AG04449 (cell line): ENCODE results near the gene KCNQ1.

Experiments used
- CTCF ChIA-PET: fragments of 350-600 bp; formaldehyde crosslinking; extraction: SDS; loops from one replicate; lab custom pipeline; 2021; ENCODE audit warnings: antibody characterized with exemption; lab: Yijun Ruan, JAX
- POLR2A ChIA-PET: fragments of 400-600, 350-600 bp; formaldehyde crosslinking; extraction: SDS; loops from one replicate; lab custom pipeline; 2020; ENCODE audit warnings: antibody characterized with exemption, inconsistent platforms; lab: Yijun Ruan, JAX
- DNase-seq: peaks from one replicate; pipeline ENCODE4 v3.0.0-alpha.2; 2010; ENCODE audit warnings: low read depth, low spot score
- H3K4me3 ChIP-seq: 2 replicates; pipeline ENCODE4 v1.5.1; 2011; ENCODE audit warnings: low read depth, mild to moderate bottlenecking, control low read depth, low read length
- TF ChIP-seq, protein P1 (sequence below): IDR thresholded peaks from one replicate; pipeline ENCODE4 v1.5.1; 2011; ENCODE audit warnings: mild to moderate bottlenecking, moderate library complexity, low read length, control low read depth, inconsistent platforms; ENCODE audit not compliant: insufficient read depth; ENCODE audit errors: missing control alignments

KCNQ1 gene

DNA sequence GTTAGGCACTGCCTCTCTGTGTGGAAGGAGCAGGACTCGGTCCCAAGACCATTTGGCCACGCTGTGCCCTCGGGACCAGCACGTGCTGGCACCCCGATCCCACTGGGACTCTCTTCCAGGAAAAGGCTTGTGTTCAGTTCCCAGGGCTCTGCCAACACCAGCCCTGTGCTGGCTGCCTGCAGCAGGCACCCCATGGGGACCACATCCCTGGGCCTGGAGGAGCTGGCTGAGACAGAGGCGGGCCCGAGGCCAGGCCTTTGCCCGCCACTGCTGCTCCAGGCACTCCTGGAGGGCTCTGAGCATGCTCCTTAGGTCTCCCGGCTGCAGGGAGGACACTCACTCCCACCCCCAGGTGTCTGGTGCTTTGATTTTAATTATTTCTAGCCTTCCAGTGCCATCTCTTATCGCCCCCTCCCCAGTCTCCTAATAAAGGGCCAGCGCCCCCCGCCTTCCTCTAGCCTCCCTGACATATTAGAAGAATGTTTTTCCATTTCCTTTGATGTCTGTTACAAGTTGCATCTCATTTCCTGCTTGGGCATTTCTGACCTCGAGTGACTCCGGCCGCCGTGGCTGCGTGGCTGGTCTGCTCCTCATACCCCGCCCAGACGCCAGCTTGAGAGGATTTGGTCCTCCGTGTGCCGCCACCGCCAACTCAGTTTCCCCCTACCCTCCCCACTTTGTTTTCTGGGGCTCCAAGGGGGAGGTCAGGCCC, 426.3 kb downstream of the KCNQ1 start:
- H3K4me3 ChIP-seq, result no peak overlapping the region
- ChIA-PET POLR2A (no interaction called here), CTCF (no interaction called here)
- TF ChIP-seq, protein P1, sequence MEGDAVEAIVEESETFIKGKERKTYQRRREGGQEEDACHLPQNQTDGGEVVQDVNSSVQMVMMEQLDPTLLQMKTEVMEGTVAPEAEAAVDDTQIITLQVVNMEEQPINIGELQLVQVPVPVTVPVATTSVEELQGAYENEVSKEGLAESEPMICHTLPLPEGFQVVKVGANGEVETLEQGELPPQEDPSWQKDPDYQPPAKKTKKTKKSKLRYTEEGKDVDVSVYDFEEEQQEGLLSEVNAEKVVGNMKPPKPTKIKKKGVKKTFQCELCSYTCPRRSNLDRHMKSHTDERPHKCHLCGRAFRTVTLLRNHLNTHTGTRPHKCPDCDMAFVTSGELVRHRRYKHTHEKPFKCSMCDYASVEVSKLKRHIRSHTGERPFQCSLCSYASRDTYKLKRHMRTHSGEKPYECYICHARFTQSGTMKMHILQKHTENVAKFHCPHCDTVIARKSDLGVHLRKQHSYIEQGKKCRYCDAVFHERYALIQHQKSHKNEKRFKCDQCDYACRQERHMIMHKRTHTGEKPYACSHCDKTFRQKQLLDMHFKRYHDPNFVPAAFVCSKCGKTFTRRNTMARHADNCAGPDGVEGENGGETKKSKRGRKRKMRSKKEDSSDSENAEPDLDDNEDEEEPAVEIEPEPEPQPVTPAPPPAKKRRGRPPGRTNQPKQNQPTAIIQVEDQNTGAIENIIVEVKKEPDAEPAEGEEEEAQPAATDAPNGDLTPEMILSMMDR, result no peak
- no peak for DNase-seq

DNA sequence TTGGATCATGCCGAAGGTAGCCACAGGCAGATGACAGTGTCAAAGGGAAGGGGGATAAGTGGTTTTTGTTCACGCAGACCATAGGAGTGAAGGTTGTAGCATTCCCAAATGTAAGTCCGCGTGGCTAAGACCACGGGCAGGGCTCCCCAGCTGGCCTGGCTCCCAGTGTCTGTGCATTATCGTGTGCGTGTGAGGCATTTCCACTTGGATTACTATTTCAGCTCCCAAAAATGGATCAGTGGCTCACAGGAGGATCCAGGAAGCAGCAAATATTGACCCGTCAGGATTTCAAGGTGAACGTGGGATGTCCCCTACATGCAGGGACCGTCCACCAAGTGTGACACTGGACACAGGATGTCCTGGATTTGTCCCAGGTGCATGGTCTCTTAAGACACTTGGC, 430.2 kb downstream of the KCNQ1 start:
- ChIA-PET POLR2A (no interaction called here), CTCF (interaction anchor here (3.3 kb wide), 1 partner anchor 13 kb away, joined by 9 read pairs; no protein-coding TSS in a partner anchor)
- H3K4me3 ChIP-seq, result no peak overlapping the region

DNA sequence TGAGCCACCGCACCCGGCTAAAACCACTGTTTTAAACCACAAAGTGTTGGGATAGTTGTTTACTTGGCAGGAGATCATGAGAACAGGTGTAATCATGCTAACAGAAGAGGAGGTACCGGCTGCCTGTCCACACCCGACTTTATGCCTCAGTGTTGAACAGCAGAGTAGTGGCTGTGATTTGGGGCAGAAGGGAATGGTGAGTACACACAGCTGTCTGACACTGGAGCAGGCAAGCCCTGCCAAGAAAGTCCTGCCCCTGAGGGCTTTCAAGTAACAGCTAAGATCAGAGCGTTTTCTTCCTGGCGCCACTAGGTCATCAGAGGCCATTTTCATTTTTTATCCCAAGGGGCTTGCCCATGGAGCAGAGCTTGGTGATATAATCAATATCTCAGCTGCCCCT, 432.7 kb downstream of the KCNQ1 start:
- ChIA-PET POLR2A (no interaction called here), CTCF (no interaction called here)
- no peak for DNase-seq
- H3K4me3 ChIP-seq, result no peak overlapping the region
- TF ChIP-seq, protein P1, result no peak

More for the DNA sequence above, 430.2 kb downstream of the KCNQ1 start:
- TF ChIP-seq, protein P1, result no peak
- no peak for DNase-seq

DNA sequence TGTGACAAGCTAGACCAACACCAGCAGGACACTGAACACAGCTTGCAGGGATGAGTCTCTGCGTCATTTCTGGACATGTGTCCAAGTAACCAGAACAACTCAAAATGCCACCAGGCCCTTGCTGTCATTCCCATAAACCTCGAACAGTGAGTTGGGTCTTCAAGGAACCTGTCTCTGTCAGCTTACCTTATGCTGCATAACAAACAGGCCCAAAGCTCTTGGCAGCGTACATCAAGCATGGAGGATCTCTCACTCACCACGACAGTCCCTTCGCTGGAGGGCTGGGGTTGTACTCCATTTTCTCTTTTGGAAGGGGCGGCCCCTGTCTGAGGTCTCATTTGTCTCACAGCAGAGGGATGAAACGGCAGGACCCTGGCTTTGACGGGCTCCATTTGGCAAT, 434.0 kb downstream of the KCNQ1 start:
- POLR2A ChIA-PET, result no interaction called here
- TF ChIP-seq, protein P1, result no peak
- DNase-seq, result no peak
- H3K4me3 ChIP-seq, result no peak overlapping the region
- CTCF ChIA-PET, result interaction anchor here (1.4 to 2.4 kb wide), 3 partner anchors 9 to 347 kb away, joined by 4 to 10 read pairs (median 4); no protein-coding TSS in a partner anchor

DNA sequence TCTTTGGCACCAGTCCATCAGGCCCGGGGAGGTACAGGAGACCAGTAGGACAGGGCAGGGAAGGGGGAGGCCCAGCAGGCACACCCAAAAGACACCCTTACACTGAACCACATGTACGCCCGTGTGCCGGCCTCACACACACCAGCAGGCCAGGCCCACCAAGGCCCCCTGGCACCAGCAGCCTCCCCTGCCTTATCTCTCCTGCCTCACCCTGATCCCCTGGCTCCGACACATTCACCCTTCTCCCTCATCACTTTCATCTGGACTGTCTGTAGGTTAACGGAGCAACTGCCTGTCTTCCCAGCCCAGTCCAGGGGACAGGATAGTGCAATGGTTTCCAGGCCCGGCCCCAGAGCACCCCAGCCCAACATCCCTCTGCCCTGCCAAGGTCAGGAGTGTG, 435.8 kb downstream of the KCNQ1 start:
- DNase-seq, result no peak
- CTCF ChIA-PET, result no interaction called here
- POLR2A ChIA-PET, result no interaction called here
- H3K4me3 ChIP-seq, result no peak overlapping the region
- TF ChIP-seq, protein P1, result no peak

DNA sequence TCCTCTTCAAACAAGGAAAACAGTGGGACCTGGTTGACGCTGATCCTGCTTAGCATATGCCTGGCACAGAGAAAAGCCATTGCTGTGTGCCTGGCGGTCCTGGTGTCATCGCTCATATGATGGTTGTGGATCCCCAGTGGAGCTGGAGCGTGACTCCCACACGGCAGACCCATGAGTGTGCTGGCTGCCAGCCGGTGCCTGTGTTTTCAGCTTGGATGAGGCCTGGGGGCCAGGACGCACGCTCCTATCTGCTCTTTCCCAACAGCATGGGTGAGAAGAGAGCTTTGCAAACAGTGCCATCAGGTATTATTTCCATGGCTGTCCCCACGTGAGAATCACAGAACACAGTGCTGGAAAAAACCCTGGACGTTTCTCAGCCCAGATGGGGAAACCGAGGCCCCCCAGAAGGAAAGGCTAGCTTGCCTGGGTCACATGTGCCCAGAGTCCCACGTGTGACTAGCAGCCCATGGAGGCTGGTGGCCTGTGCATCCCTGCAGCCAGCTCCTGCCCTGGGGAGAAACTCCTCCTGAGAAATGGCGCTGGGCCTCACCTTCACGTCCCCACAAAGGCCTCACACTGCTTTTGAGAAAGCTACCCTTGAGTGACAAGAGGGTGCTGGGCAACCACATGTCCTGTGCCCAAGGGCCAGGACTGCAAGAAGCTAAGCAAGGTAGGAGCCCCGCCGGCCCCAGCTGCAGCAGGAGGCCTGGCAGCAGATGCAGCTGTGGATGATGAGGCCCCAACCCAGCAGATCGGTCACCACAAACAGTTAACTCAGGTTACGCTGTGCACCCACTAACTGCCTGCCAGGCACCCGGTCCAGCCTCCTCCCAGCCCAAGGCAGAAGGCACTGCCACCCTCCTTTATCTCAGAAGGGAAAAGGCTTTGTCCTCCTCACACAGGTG, 436.5 kb downstream of the KCNQ1 start:
- H3K4me3 ChIP-seq, result no peak overlapping the region
- ChIA-PET CTCF (interaction anchor here (0.7 to 15.4 kb wide), 3 partner anchors 9 to 348 kb away, joined by 3 to 1022 read pairs (median 3); no protein-coding TSS in a partner anchor), POLR2A (interaction anchor here (1.2 kb wide), 1 partner anchor 182 kb away, joined by 4 read pairs; the partner anchor contains the start of gene KCNQ1OT1)
- DNase-seq, result no peak
- TF ChIP-seq, protein P1, result no peak
